K562 (cell line): Measurements from ENCODE around the gene URAD. TPM values are rescaled to one million over a fixed set of nuclear protein-coding genes. Genes with fewer than 3 reads are reported as not detected.

Experiments
- ATAC-seq: fragments of 200-7000 bp; cut with Tn5 transposase; 3 replicates; pipeline ENCODE4 v1.9.1; 2020; ENCODE audit warnings: moderate library complexity
- BruUV-seq: library from RNA; stranded (reverse); fragments of 400-500 nt; replicated peaks from 2 replicates; lab custom pipeline; 2021; lab: Mats Ljungman, UMichigan
- CTCF ChIA-PET: fragments of 300-600 bp; formaldehyde crosslinking; extraction: SDS; loops from one replicate; lab custom pipeline; 2021; ENCODE audit warnings: low intra/inter-chr PET ratio; lab: Yijun Ruan, JAX
- POLR2A ChIA-PET: fragments of 300-600, 350-650 bp; sonication (Branson Sonifier 250); formaldehyde crosslinking; extraction: SDS; loops from one replicate; lab custom pipeline; 2021; ENCODE audit warnings: antibody characterized with exemption, inconsistent platforms; lab: Yijun Ruan, JAX
- DNase-seq, 4 experiments: peaks; one replicate each; pipeline versions ENCODE4 v3.0.0 to v3.0.0-alpha.2; 2011 to 2018; ENCODE audit warnings: low spot score in 3 of 4, mixed read lengths in 3 of 4; ENCODE audit errors: extremely low read depth in 1 of 4
- FAIRE-seq: peaks from 2 replicates; lab custom pipeline; 2011; peaks lifted over from hg19 to GRCh38; lab: Jason Lieb, UNC
- H2AFZ ChIP-seq: 2 replicates; pipeline ENCODE4 v1.6.0; 2011; ENCODE audit warnings: low read depth, low read length, control low read depth, inconsistent platforms
- H3K27ac ChIP-seq: fragments of 200-600 bp; 3 replicates; pipeline ENCODE4 v1.8.0; 2011; ENCODE audit warnings: low read depth, mild to moderate bottlenecking, control low read depth, inconsistent platforms, low read length, moderate library complexity, mixed read lengths; ENCODE audit errors: extremely low read depth
- H3K27me3 ChIP-seq, 2 experiments: fragments of 300-600 bp in 1 of 2; 2 replicates in 1 of 2; 3 replicates in 1 of 2; pipeline versions ENCODE4 v1.6.0 to v1.8.0; 2011; ENCODE audit warnings: inconsistent platforms in 2 of 2, low read length in 2 of 2, mild to moderate bottlenecking in 1 of 2, mixed read lengths in 1 of 2, moderate library complexity in 1 of 2; ENCODE audit not compliant: control insufficient read depth in 2 of 2, insufficient read depth in 2 of 2
- H3K36me3 ChIP-seq: fragments of 300-600 bp; 3 replicates; pipeline ENCODE4 v1.8.0; 2011; ENCODE audit warnings: mild to moderate bottlenecking, low read length, inconsistent platforms; ENCODE audit not compliant: control insufficient read depth, insufficient read depth
- H3K4me1 ChIP-seq, 2 experiments: fragments of 200-600 bp in 1 of 2; replicated peaks in 1 of 2; 2 replicates in 1 of 2; 3 replicates in 1 of 2; pipeline versions ENCODE4 v1.5.1 to v1.8.0; 2011; ENCODE audit warnings: inconsistent platforms in 2 of 2, low read length in 2 of 2, mild to moderate bottlenecking in 1 of 2, mixed read lengths in 1 of 2, moderate library complexity in 1 of 2; ENCODE audit not compliant: control insufficient read depth in 2 of 2, insufficient read depth in 2 of 2
- H3K4me2 ChIP-seq: 2 replicates; pipeline ENCODE4 v1.6.1; 2011; ENCODE audit warnings: low read length, control low read depth, inconsistent platforms, mixed read lengths; ENCODE audit not compliant: insufficient read depth
- H3K4me3 ChIP-seq: fragments of 200-600 bp; sonication (generic), shearing (Covaris generic); 2 replicates; pipeline ENCODE4 v1.5.1; 2016; ENCODE audit warnings: control low read depth, inconsistent platforms
- H3K79me2 ChIP-seq: fragments of 200-600 bp; 3 replicates; pipeline ENCODE4 v1.8.0; 2011; ENCODE audit warnings: low read length, inconsistent platforms; ENCODE audit not compliant: control insufficient read depth, insufficient read depth
- H3K9ac ChIP-seq, 2 experiments: 2 replicates each; pipeline versions ENCODE4 v1.6.0 to v1.6.1; 2011; ENCODE audit warnings: low read depth in 2 of 2, low read length in 2 of 2, control low read depth in 1 of 2, inconsistent platforms in 1 of 2, mild to moderate bottlenecking in 1 of 2, mixed read lengths in 1 of 2; ENCODE audit not compliant: insufficient read depth in 1 of 2
- H3K9me1 ChIP-seq: one replicate; pipeline ENCODE4 v1.6.0; 2011; ENCODE audit warnings: inconsistent platforms, mild to moderate bottlenecking, low read length, moderate library complexity; ENCODE audit not compliant: control insufficient read depth, insufficient read depth
- H3K9me3 ChIP-seq: replicated peaks from 2 replicates; pipeline ENCODE4 v1.5.1; 2011; ENCODE audit warnings: low read depth, low read length, inconsistent platforms; ENCODE audit not compliant: control insufficient read depth, insufficient read depth
- H4K20me1 ChIP-seq: replicated peaks from 2 replicates; pipeline ENCODE4 v1.6.1; 2011; ENCODE audit warnings: low read length, inconsistent platforms, mixed read lengths; ENCODE audit not compliant: control insufficient read depth, insufficient read depth
- FOSL1 ChIP-seq: fragments of 200-800 bp; sonication (Bioruptor generic); conservative IDR thresholded peaks from 2 replicates; pipeline ENCODE4 v1.6.1; 2016; ENCODE audit warnings: missing genetic modification characterization, missing compliant biosample characterization
- JUNB ChIP-seq: fragments of 450-650 bp; formaldehyde crosslinking; conservative IDR thresholded peaks from 2 replicates; pipeline ENCODE4 v1.4.0; 2020; ENCODE audit warnings: mild to moderate bottlenecking
- KLF13 ChIP-seq: fragments of 450-650 bp; IDR thresholded peaks from 2 replicates; pipeline ENCODE4 v1.6.1; 2016; ENCODE audit warnings: missing genetic modification characterization, low read depth, mild to moderate bottlenecking, missing compliant biosample characterization, moderate library complexity, borderline replicate concordance
- TCFL5 ChIP-seq: fragments of 250-450 bp; sonication (Bioruptor Pico); conservative IDR thresholded peaks from 2 replicates; pipeline ENCODE4 v1.6.1; 2021; ENCODE audit warnings: mild to moderate bottlenecking, moderate library complexity, matching md5 sums
- ZNF408 ChIP-seq: fragments of 250-450 bp; sonication (Bioruptor Pico); IDR thresholded peaks from 2 replicates; pipeline ENCODE4 v1.4.0; 2020; ENCODE audit warnings: low read depth, mild to moderate bottlenecking, moderate library complexity
- ZNF766 ChIP-seq: fragments of 200-800 bp; sonication (Bioruptor generic); conservative IDR thresholded peaks from 2 replicates; pipeline ENCODE4 v1.6.1; 2016; ENCODE audit warnings: missing genetic modification characterization, missing compliant biosample characterization
- WGBS: fragments of 100-300 bp; shearing (Covaris generic); methylation state at CpG from one replicate; pipeline ENCODE4 v1.1.6; 2016; ENCODE audit warnings: low coverage, mixed read lengths; ENCODE audit not compliant: insufficient coverage; ENCODE audit errors: missing lambda C conversion rate; 5-methylcytosine and 5-hydroxymethylcytosine counted together
- in situ Hi-C: fragments of 300-500 bp; cut with MboI; formaldehyde crosslinking; loops from 4 replicates; pipeline ENCODE4 v1.15.0; 2018; ENCODE audit warnings: inconsistent platforms, mixed read lengths
- intact Hi-C: fragments of 100-400 bp; cut with micrococcal nuclease; formaldehyde crosslinking; loops from 2 replicates; pipeline ENCODE4 v1.14.2; 2022
- polyA plus RNA-seq, 8 experiments: library from polyadenylated mRNA; depleted of rRNA in 4 of 8; stranded (reverse) in 5 of 8; unstranded in 3 of 8; fragments of >200 nt; fragmentation: Nextera tagmentation in 2 of 8; fragmentation: Illumina TruSeq in 1 of 8; extraction: Ambion mirVana in 2 of 8; extraction: Trizol in 1 of 8; gene quantifications; 2 replicates each; pipeline versions ENCODE4 v1.2.1 to v1.2.3, GENCODE V29; 2011 to 2014; ENCODE audit warnings: inconsistent platforms in 1 of 8, missing spikeins in 1 of 8
- total RNA-seq, 7 experiments: library from RNA; depleted of rRNA in 6 of 7; stranded (reverse); fragments of >200 nt in 6 of 7; fragmentation: Illumina TruSeq in 2 of 7; extraction: Trizol in 2 of 7; gene quantifications; 2 replicates each; pipeline versions ENCODE4 v1.2.1 to v1.2.3, GENCODE V29; 2011 to 2021; ENCODE audit warnings: low replicate concordance in 1 of 7

URAD gene
- total and polyA plus RNA-seq, 9 of the 15 experiments (the other 6 are each of a cell fraction or from before 2014, with no cell fraction given), result not detected

- Histone ChIP-seq H3K4me1 (no peaks in the 10 kb centered on the region; a peak in 1 of 5 replicates), H3K79me2 (no peaks in the 10 kb centered on the region), H4K20me1 (no peaks in the 10 kb centered on the region), H3K9ac (no peak overlapping the region), H3K36me3 (no peaks in the 10 kb centered on the region), H3K4me3 (no peak overlapping the region), H2AFZ (no peak overlapping the region), H3K27ac (no peak overlapping the region), H3K27me3 (peaks cover 2 to 11% of the 10 kb centered on the region in 2 experiments; a peak in 2 of 5 replicates), H3K4me2 (no peak overlapping the region), H3K9me1 (no peaks in the 10 kb centered on the region), H3K9me3 (no peaks in the 10 kb centered on the region)
- FAIRE-seq, result no peak
- in situ Hi-C loops (no loop called here), intact Hi-C loops (no loop called here)
- no peak for ATAC-seq
- TF ChIP-seq JUNB (CRISPR knock-in tag) (no peak), FOSL1 (tag) (peak; percentile 50)
- no TSS peak for BruUV-seq
- no peak for DNase-seq
- WGBS, result 0% methylated on average over 1 of the region's 2 CpGs
- CTCF ChIA-PET, result no interaction called here
- POLR2A ChIA-PET, result interaction anchor here (0.6 kb wide), 1 partner anchor 211 kb away, joined by 3 read pairs; no protein-coding TSS in a partner anchor
Measured at GRCh38 chr13:28037399-28037798, 48.9 kb upstream of the URAD start.

- no peak for FAIRE-seq
- Histone ChIP-seq H3K79me2 (no peaks in the 10 kb centered on the region), H2AFZ (no peak overlapping the region), H3K9ac (no peak overlapping the region), H3K9me3 (no peaks in the 10 kb centered on the region)
- no peak for ATAC-seq
- TF ChIP-seq ZNF408 (CRISPR knock-in tag) (no peak), KLF13 (tag) (no peak), ZNF766 (CRISPR knock-in tag) (no peak), TCFL5 (CRISPR knock-in tag) (no peak)
- TF ChIP-seq, all 486 proteins: peak for 0
- H3K4me1 ChIP-seq, result no peaks in the 10 kb centered on the region; a peak in 1 of 5 replicates
- CTCF ChIA-PET, result no interaction called here
- no peak for DNase-seq
- POLR2A ChIA-PET, result no interaction called here
- no peaks in the 10 kb centered on the region for H4K20me1 ChIP-seq
- H3K9me1 ChIP-seq, result no peaks in the 10 kb centered on the region
- 0% methylated on average over 6 of the region's 6 CpGs for WGBS
- H3K27me3 ChIP-seq, result peaks cover 2 to 12% of the 10 kb centered on the region in 2 experiments
- H3K4me3 ChIP-seq, result no peak overlapping the region
- no peak overlapping the region for H3K4me2 ChIP-seq
- in situ Hi-C loops (no loop called here), intact Hi-C loops (no loop called here)
- no peak overlapping the region for H3K27ac ChIP-seq
- H3K36me3 ChIP-seq, result no peaks in the 10 kb centered on the region
- no TSS peak for BruUV-seq
Measured at GRCh38 chr13:28035146-28035782, 46.8 kb upstream of the URAD start.
